Gastroesophageal sphincter (tissue), 4 donors: Measurements from ENCODE around the gene FIBIN. TPM values are rescaled to one million over a fixed set of nuclear protein-coding genes. Genes with fewer than 3 reads are reported as not detected.

ENCODE experiments used
- ATAC-seq: fragments of 150-250 bp; one replicate; pipeline ENCODE4 v1.9.1; 2016; ENCODE audit warnings: mild to moderate bottlenecking, moderate library complexity
- H3K27ac ChIP-seq, 4 donors: fragments of 200-600 bp; sonication (generic) in 3 of 4; 1 replicate in 3 of 4; 2 replicates in 1 of 4; pipeline ENCODE4 v1.5.1; 2016 to 2019
- H3K27me3 ChIP-seq: fragments of 200-600 bp; sonication (generic); one replicate; pipeline ENCODE4 v1.5.1; 2019
- H3K36me3 ChIP-seq, 2 donors: fragments of 200-600 bp; sonication (generic); one replicate each; pipeline ENCODE4 v1.5.1; 2019; ENCODE audit warnings: control low read depth in 1 of 2
- H3K4me1 ChIP-seq, 3 donors: fragments of 200-600 bp; sonication (generic); 1 replicate in 2 of 3; 2 replicates in 1 of 3; pipeline ENCODE4 v1.5.1; 2016 to 2019; ENCODE audit warnings: control low read depth in 2 of 3
- H3K4me3 ChIP-seq, 2 donors: fragments of 200-600 bp; sonication (generic); one replicate each; pipeline ENCODE4 v1.5.1; 2019; ENCODE audit warnings: mild to moderate bottlenecking in 1 of 2, moderate library complexity in 1 of 2
- H3K9me3 ChIP-seq, 3 donors: fragments of 200-600 bp; sonication (generic); one replicate each; pipeline ENCODE4 v1.5.1; 2017 to 2019; ENCODE audit warnings: control low read depth in 2 of 3
- CTCF ChIP-seq, 4 experiments: fragments of 200-600 bp in 2 of 4; fragments of 450-650 bp in 2 of 4; sonication (generic) in 1 of 4; IDR thresholded peaks; one replicate each; pipeline ENCODE4 v1.5.1; 2017 to 2019; ENCODE audit warnings: antibody characterized with exemption in 4 of 4, mild to moderate bottlenecking in 2 of 4, moderate library complexity in 2 of 4
- EP300 ChIP-seq: sonication (generic); formaldehyde crosslinking; IDR thresholded peaks from one replicate; pipeline ENCODE4 v1.6.1; 2017; ENCODE audit warnings: antibody characterized with exemption, mild to moderate bottlenecking
- POLR2A ChIP-seq, 2 donors: fragments of 450-650 bp; IDR thresholded peaks; one replicate each; pipeline ENCODE4 v1.6.1; 2017; ENCODE audit warnings: antibody characterized with exemption in 2 of 2, mild to moderate bottlenecking in 2 of 2, moderate library complexity in 1 of 2
- POLR2AphosphoS5 ChIP-seq: sonication (generic); formaldehyde crosslinking; IDR thresholded peaks from one replicate; pipeline ENCODE4 v1.6.1; 2017; ENCODE audit warnings: antibody characterized with exemption
- WGBS, 2 donors: methylation state at CpG; one replicate each; pipeline ENCODE4 v1.1.5; 2018; ENCODE audit warnings: low coverage in 1 of 2; 5-methylcytosine and 5-hydroxymethylcytosine counted together
- total RNA-seq, 4 donors: library from RNA; depleted of rRNA; stranded (reverse); fragments of >200 nt; gene quantifications; one replicate each; pipeline ENCODE4 v1.1.0, GENCODE V29; 2016

Gene FIBIN
- total RNA-seq, 4 donors from 2014 or later: 53.2 to 143 (median 105) TPM

- no peak for ATAC-seq
- Histone ChIP-seq H3K4me3 (no peak within 1 kb of the TSS), H3K9me3 (peaks cover 0 to 12% (median 0%) of the 10 kb centered on the region in 3 donors), H3K27me3 (no peaks in the 10 kb centered on the region), H3K36me3 (no peaks in the 10 kb centered on the region), H3K4me1 (peaks cover 0 to 20% (median 17%) of the 10 kb centered on the region in 3 donors), H3K27ac (peak within 1 kb of the TSS in 1 of 4 donors; percentile 25)
- TF ChIP-seq EP300: no peak
- TF ChIP-seq CTCF (IDR thresholded peaks at IDR 0.05): no peak
- TF ChIP-seq POLR2AphosphoS5: no peak
- no peak for TF ChIP-seq POLR2A (IDR thresholded peaks at IDR 0.05)
- WGBS, 2 donors: 39% methylated on average over 3 of the region's 4 CpGs; no CpG with 5 or more reads in 1 of the 2 donors
Observed at GRCh38 chr11:27040302-27041115, 46.6 kb downstream of the FIBIN start, which contains the start of gene BBOX1. Gene BBOX1, plus strand, starts transcription at chr11:27040815. Its CDS starts 14,616 bp downstream, at chr11:27055431.

- peaks cover 0 to 4% (median 0%) of the 10 kb centered on the region in 3 donors for H3K9me3 ChIP-seq
- H3K4me3 ChIP-seq: no peak overlapping the region
- TF ChIP-seq CTCF (IDR thresholded peaks at IDR 0.05) (no peak), EP300 (no peak), POLR2AphosphoS5 (no peak), POLR2A (IDR thresholded peaks at IDR 0.05) (no peak)
- peak overlapping the region in 1 of 4 donors; percentile 25 for H3K27ac ChIP-seq
- WGBS, 2 donors: 27 to 44% methylated on average over 2 of the region's 2 CpGs
- no peaks in the 10 kb centered on the region for H3K27me3 ChIP-seq
- H3K4me1 ChIP-seq: peaks cover 0 to 20% (median 17%) of the 10 kb centered on the region in 3 donors
- ATAC-seq: no peak
- H3K36me3 ChIP-seq: no peaks in the 10 kb centered on the region
Observed at GRCh38 chr11:27041141-27041899, 47.4 kb downstream of the FIBIN start.

Other genes with a start within 250 kb of the FIBIN start
- 1 to 10 TPM in 1 of 4 donors, under 1 TPM in 1, not detected in 2; 0.67 to 4.4 TPM for gene BBOX1, start 46.7 kb downstream of the FIBIN start, total RNA-seq